NCI-H82 treated with DMSO at 0.1 percent for 48 hours (cell line): Measurements from ENCODE around the gene FOXL1.

Source experiments
- DNase-seq: peaks from one replicate; lab custom pipeline; 2025; ENCODE audit not compliant: unreplicated experiment; lab: John Stamatoyannopoulos, UW

FOXL1 gene

GRCh38 chr16:86568677-86569623, 9.4 kb upstream of the FOXL1 start:
- DNase-seq, result no peak

GRCh38 chr16:86569701-86570447, 8.5 kb upstream of the FOXL1 start:
- no peak for DNase-seq

GRCh38 chr16:86570558-86571529, 7.5 kb upstream of the FOXL1 start:
- DNase-seq, result no peak

GRCh38 chr16:86571530-86571915, 6.8 kb upstream of the FOXL1 start:
- DNase-seq, result no peak

GRCh38 chr16:86572041-86572521, 6.3 kb upstream of the FOXL1 start:
- DNase-seq, result no peak

- DNase-seq, result no peak
These were observed 5.7 kb upstream of the FOXL1 start for GRCh38 chr16:86572606-86573005.

GRCh38 chr16:86573215-86573614, 5.1 kb upstream of the FOXL1 start:
- no peak for DNase-seq

GRCh38 chr16:86573646-86574508, 4.5 kb upstream of the FOXL1 start:
- no peak for DNase-seq

GRCh38 chr16:86574646-86575045, 3.7 kb upstream of the FOXL1 start:
- no peak for DNase-seq

GRCh38 chr16:86575095-86575685, 3.2 kb upstream of the FOXL1 start:
- DNase-seq, result no peak

- DNase-seq, result peak; percentile 16
These were observed 2.4 kb upstream of the FOXL1 start for GRCh38 chr16:86575754-86576557.

GRCh38 chr16:86576591-86577313, 1.6 kb upstream of the FOXL1 start:
- DNase-seq, result no peak

GRCh38 chr16:86577314-86577971, 906 bp upstream of the FOXL1 start:
- no peak for DNase-seq

- no peak for DNase-seq
These were observed 390 bp downstream of the FOXL1 start for GRCh38 chr16:86578611-86579267.

GRCh38 chr16:86579268-86580062, 1.1 kb downstream of the FOXL1 start:
- no peak for DNase-seq
